ENCODE data around the gene RAB11A.

Gene RAB11A

GRCh38 chr15:65916664-65917406 lies 47.5 kb downstream of the RAB11A start:
- DNase-seq (ENCODE audit: low read depth) = no peak

- no peak for DNase-seq (ENCODE audit: low read depth)
These were observed 48.1 kb downstream of the RAB11A start for GRCh38 chr15:65917407-65917756.

GRCh38 chr15:65917936-65918335 lies 48.6 kb downstream of the RAB11A start:
- no peak for DNase-seq (ENCODE audit: low read depth)

- no peak for DNase-seq (ENCODE audit: low read depth)
These were observed 49.1 kb downstream of the RAB11A start for GRCh38 chr15:65918357-65918920.

- no peak for DNase-seq (ENCODE audit: low read depth)
These were observed 49.7 kb downstream of the RAB11A start for GRCh38 chr15:65918945-65919344.

GRCh38 chr15:65919353-65919752 lies 50.1 kb downstream of the RAB11A start:
- no peak for DNase-seq (ENCODE audit: low read depth)

- no peak for DNase-seq (ENCODE audit: low read depth)
These were observed 50.8 kb downstream of the RAB11A start for GRCh38 chr15:65920121-65920520.

- no peak for DNase-seq (ENCODE audit: low read depth)
These were observed 51.6 kb downstream of the RAB11A start for GRCh38 chr15:65920825-65921309.

GRCh38 chr15:65921780-65922179 lies 52.5 kb downstream of the RAB11A start:
- no peak for DNase-seq (ENCODE audit: low read depth)

GRCh38 chr15:65922621-65923020 lies 53.3 kb downstream of the RAB11A start:
- no peak for DNase-seq (ENCODE audit: low read depth)

GRCh38 chr15:65923264-65923663 lies 54.0 kb downstream of the RAB11A start:
- no peak for DNase-seq (ENCODE audit: low read depth)

GRCh38 chr15:65924004-65924403 lies 54.7 kb downstream of the RAB11A start:
- no peak for DNase-seq (ENCODE audit: low read depth)

- DNase-seq (ENCODE audit: low read depth) = no peak
These were observed 56.0 kb downstream of the RAB11A start for GRCh38 chr15:65925338-65925737.

- DNase-seq (ENCODE audit: low read depth) = no peak
These were observed 57.2 kb downstream of the RAB11A start for GRCh38 chr15:65926459-65926858.

- DNase-seq (ENCODE audit: low read depth) = no peak
These were observed 57.6 kb downstream of the RAB11A start for GRCh38 chr15:65926899-65927298.

GRCh38 chr15:65927545-65927944 lies 58.3 kb downstream of the RAB11A start:
- no peak for DNase-seq (ENCODE audit: low read depth)

GRCh38 chr15:65929573-65929972 lies 60.3 kb downstream of the RAB11A start:
- DNase-seq (ENCODE audit: low read depth) = no peak

- no peak for DNase-seq (ENCODE audit: low read depth)
These were observed 60.8 kb downstream of the RAB11A start for GRCh38 chr15:65930134-65930533.

GRCh38 chr15:65931221-65931620 lies 61.9 kb downstream of the RAB11A start:
- no peak for DNase-seq (ENCODE audit: low read depth)

- no peak for DNase-seq (ENCODE audit: low read depth)
These were observed 66.1 kb downstream of the RAB11A start for GRCh38 chr15:65935391-65935790.

GRCh38 chr15:65936282-65936681 lies 67.0 kb downstream of the RAB11A start:
- no peak for DNase-seq (ENCODE audit: low read depth)

GRCh38 chr15:65937054-65937453 lies 67.8 kb downstream of the RAB11A start:
- no peak for DNase-seq (ENCODE audit: low read depth)

GRCh38 chr15:65937476-65937875 lies 68.2 kb downstream of the RAB11A start:
- no peak for DNase-seq (ENCODE audit: low read depth)

- DNase-seq (ENCODE audit: low read depth) = no peak
These were observed 69.3 kb downstream of the RAB11A start for GRCh38 chr15:65938604-65939003.
